HepG2 (cell line): ENCODE measurements around the gene SNUPN. TPM values are rescaled to one million over a fixed set of nuclear protein-coding genes. Genes with fewer than 3 reads are reported as not detected.
A peak's percentile ranks its signal among the peaks of the same experiment; 100 is the strongest.

Source experiments
- ARNT2 ChIP-seq: sonication (generic); formaldehyde crosslinking; IDR thresholded peaks from 2 replicates; pipeline ENCODE4 v1.8.0; 2022; ENCODE audit warnings: mild to moderate bottlenecking, low read depth, missing genetic modification reagents, moderate library complexity
- BRD4 ChIP-seq: sonication (generic); formaldehyde crosslinking; IDR thresholded peaks from 2 replicates; pipeline ENCODE4 v1.4.0; 2020; ENCODE audit warnings: missing genetic modification reagents
- CBX2 ChIP-seq, 2 experiments: fragments of 200-600 bp in 1 of 2; sonication (generic); formaldehyde crosslinking in 1 of 2; IDR thresholded peaks; 2 replicates each; pipeline versions ENCODE4 v1.7.0 to v1.8.1; 2018 to 2022; ENCODE audit warnings: low read depth in 2 of 2, low read length in 1 of 2, mild to moderate bottlenecking in 1 of 2, missing genetic modification reagents in 1 of 2
- FOXK2 ChIP-seq: fragments of 450-650 bp; IDR thresholded peaks from 2 replicates; pipeline ENCODE4 v1.6.1; 2016
- MEIS2 ChIP-seq: sonication (generic); formaldehyde crosslinking; IDR thresholded peaks from 2 replicates; pipeline ENCODE4 v1.9.0; 2021; ENCODE audit warnings: mild to moderate bottlenecking, missing genetic modification reagents
- MTF2 ChIP-seq: sonication (generic); formaldehyde crosslinking; IDR thresholded peaks from 2 replicates; pipeline ENCODE4 v1.5.0; 2020; ENCODE audit warnings: missing genetic modification reagents, borderline replicate concordance
- NAIF1 ChIP-seq: sonication (generic); formaldehyde crosslinking; IDR thresholded peaks from 2 replicates; pipeline ENCODE4 v1.5.0; 2020; ENCODE audit warnings: mild to moderate bottlenecking, missing genetic modification reagents, borderline replicate concordance
- PAWR ChIP-seq: sonication (generic); formaldehyde crosslinking; IDR thresholded peaks from 2 replicates; pipeline ENCODE4 v1.4.0; 2020; ENCODE audit warnings: missing genetic modification reagents, mild to moderate bottlenecking, borderline replicate concordance
- PCBP2 ChIP-seq: fragments of 200-400 bp; formaldehyde crosslinking; optimal IDR thresholded peaks from 2 replicates; pipeline ENCODE3; 2018; ENCODE audit warnings: low read length, low read depth; ENCODE audit not compliant: poor library complexity, severe bottlenecking
- TOPORS ChIP-seq: sonication (generic); formaldehyde crosslinking; IDR thresholded peaks from 2 replicates; pipeline ENCODE4 v1.8.0; 2023; ENCODE audit warnings: mild to moderate bottlenecking, missing genetic modification reagents
- TSC22D2 ChIP-seq: sonication (generic); formaldehyde crosslinking; IDR thresholded peaks from 2 replicates; pipeline ENCODE4 v1.5.1; 2020; ENCODE audit warnings: missing genetic modification reagents, mild to moderate bottlenecking, borderline replicate concordance
- UBTF ChIP-seq: sonication (generic); formaldehyde crosslinking; IDR thresholded peaks from 2 replicates; pipeline ENCODE4 v1.4.0; 2020; ENCODE audit warnings: mild to moderate bottlenecking, missing genetic modification reagents
- ZFP36L1 ChIP-seq: sonication (generic); formaldehyde crosslinking; IDR thresholded peaks from 2 replicates; pipeline ENCODE4 v1.8.0; 2022; ENCODE audit warnings: mild to moderate bottlenecking, missing genetic modification reagents, moderate library complexity
- ZFX ChIP-seq: sonication (generic); formaldehyde crosslinking; IDR thresholded peaks from 2 replicates; pipeline ENCODE4 v1.4.0; 2020; ENCODE audit warnings: mild to moderate bottlenecking, low read depth, missing genetic modification reagents, moderate library complexity
- ZNF646 ChIP-seq: sonication (generic); formaldehyde crosslinking; IDR thresholded peaks from 2 replicates; pipeline ENCODE4 v1.9.0; 2021; ENCODE audit warnings: mild to moderate bottlenecking, missing genetic modification reagents
- ZSCAN30 ChIP-seq: sonication (generic); formaldehyde crosslinking; IDR thresholded peaks from 2 replicates; pipeline ENCODE4 v1.5.0; 2020; ENCODE audit warnings: mild to moderate bottlenecking, missing genetic modification reagents
- polyA plus RNA-seq, 8 experiments: library from polyadenylated mRNA; depleted of rRNA in 3 of 8; stranded (reverse) in 7 of 8; unstranded in 1 of 8; fragments of >200 nt; fragmentation: Illumina TruSeq in 4 of 8; extraction: Trizol in 4 of 8; gene quantifications; 2 replicates each; pipeline versions ENCODE4 v1.2.1 to v1.2.3, GENCODE V29; 2011 to 2016; ENCODE audit warnings: low read depth in 4 of 8, missing spikeins in 1 of 8, mixed read lengths in 1 of 8; ENCODE audit not compliant: insufficient read depth in 1 of 8
- total RNA-seq, 5 experiments: library from RNA; depleted of rRNA; stranded (reverse); fragments of >200 nt; fragmentation: Illumina TruSeq; extraction: Trizol; gene quantifications; 2 replicates each; pipeline ENCODE4 v1.2.3, GENCODE V29; 2016; ENCODE audit warnings: low read depth in 1 of 5
- TF ChIP-seq, protein P1 (sequence below): sonication (generic); formaldehyde crosslinking; IDR thresholded peaks from 2 replicates; pipeline ENCODE4 v1.4.0; 2020; ENCODE audit warnings: missing genetic modification reagents

SNUPN gene
- total and polyA plus RNA-seq, 2 of the 13 experiments (the other 11 are each of a cell fraction or from before 2014, with no cell fraction given) = 9.0 to 16.4 TPM

DNA sequence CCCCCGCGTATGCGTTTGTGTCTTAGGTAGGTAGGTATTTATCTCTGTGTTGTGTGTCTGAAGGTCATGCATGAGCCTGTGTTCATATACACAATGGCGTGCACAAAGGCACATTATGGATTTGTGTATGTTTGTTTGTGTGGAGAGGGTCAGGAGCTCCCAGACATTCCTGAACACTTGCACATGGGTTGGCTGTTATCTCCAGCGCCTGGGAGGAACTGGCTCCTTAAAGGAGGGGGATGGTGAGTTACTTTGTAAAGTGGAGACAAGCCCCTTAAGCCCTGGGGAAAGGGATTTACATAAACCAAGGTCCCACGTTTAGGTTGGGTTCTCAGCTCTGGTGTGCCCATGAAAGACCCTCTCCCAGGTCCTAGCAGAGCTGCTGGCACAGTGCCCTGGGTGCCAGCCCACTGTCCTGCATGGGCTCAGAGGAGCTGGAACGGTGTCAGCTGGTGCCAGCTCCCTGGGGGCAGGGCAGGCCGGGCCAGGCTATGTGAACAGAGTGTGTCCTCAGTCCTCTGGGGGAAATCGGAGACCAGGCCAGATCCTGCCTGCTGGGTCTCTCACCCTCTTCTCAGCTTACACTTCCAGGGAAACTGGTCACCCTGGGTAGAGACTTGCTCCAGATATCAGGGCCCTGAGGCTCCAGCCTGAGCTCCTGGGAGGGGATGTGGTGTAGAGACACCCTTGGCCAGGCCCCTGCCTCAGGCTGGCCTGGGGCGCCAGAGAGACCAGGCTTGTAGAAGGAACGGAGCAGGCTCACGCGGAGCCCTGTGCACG, 47.3 kb upstream of the SNUPN start (continued):
- TF ChIP-seq ZFX (CRISPR knock-in tag) = 0 out of 2 replicates have a peak, but pooled peaks have one; percentile 4
- TF ChIP-seq UBTF (CRISPR knock-in tag) = 0 out of 2 replicates have a peak, but pooled peaks have one; percentile 15
- TF ChIP-seq ARNT2 (CRISPR knock-in tag) = no peak
- TF ChIP-seq, protein P1, sequence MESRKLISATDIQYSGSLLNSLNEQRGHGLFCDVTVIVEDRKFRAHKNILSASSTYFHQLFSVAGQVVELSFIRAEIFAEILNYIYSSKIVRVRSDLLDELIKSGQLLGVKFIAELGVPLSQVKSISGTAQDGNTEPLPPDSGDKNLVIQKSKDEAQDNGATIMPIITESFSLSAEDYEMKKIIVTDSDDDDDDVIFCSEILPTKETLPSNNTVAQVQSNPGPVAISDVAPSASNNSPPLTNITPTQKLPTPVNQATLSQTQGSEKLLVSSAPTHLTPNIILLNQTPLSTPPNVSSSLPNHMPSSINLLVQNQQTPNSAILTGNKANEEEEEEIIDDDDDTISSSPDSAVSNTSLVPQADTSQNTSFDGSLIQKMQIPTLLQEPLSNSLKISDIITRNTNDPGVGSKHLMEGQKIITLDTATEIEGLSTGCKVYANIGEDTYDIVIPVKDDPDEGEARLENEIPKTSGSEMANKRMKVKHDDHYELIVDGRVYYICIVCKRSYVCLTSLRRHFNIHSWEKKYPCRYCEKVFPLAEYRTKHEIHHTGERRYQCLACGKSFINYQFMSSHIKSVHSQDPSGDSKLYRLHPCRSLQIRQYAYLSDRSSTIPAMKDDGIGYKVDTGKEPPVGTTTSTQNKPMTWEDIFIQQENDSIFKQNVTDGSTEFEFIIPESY (CRISPR knock-in tag) = no peak
- TF ChIP-seq TSC22D2 (CRISPR knock-in tag) = no peak
- no peak for TF ChIP-seq FOXK2
- TF ChIP-seq NAIF1 (CRISPR knock-in tag) = no peak
- TF ChIP-seq MEIS2 = no peak
- no peak for TF ChIP-seq ZFP36L1 (CRISPR knock-in tag)
- TF ChIP-seq ZNF646 (CRISPR knock-in tag) = peak; percentile 55; the same call in 1 of the 2 replicates
- no peak for TF ChIP-seq ZSCAN30
- TF ChIP-seq BRD4 (CRISPR knock-in tag) = no peak
- TF ChIP-seq PAWR (CRISPR knock-in tag) = no peak
- no peak for TF ChIP-seq TOPORS (CRISPR knock-in tag)
- no peak for TF ChIP-seq PCBP2
- TF ChIP-seq MTF2 = no peak
- TF ChIP-seq CBX2 (IDR thresholded peaks at IDR 0.05; ENCODE audit: low read depth, low read length) = no peak
- no peak for TF ChIP-seq CBX2 (CRISPR knock-in tag; IDR thresholded peaks at IDR 0.05; ENCODE audit: low read depth)
